ENCODE measurements around the gene JAKMIP1.

Gene JAKMIP1

GRCh38 chr4:6245246-6246169 is 45.2 kb upstream of the JAKMIP1 start:
- Histone ChIP-seq H3K9me3 (replicated peaks; ENCODE audit: insufficient read depth, low read length) (no peaks in the 10 kb centered on the region), H3K4me1 (ENCODE audit: low read length) (no peaks in the 10 kb centered on the region), H3K79me2 (ENCODE audit: low read length) (no peaks in the 10 kb centered on the region), H3K9me2 (replicated peaks; ENCODE audit: insufficient read depth, low read length) (no peaks in the 10 kb centered on the region), H2AFZ (ENCODE audit: low read length) (no peak overlapping the region), H3F3A (ENCODE audit: insufficient read depth, low read length) (no peaks in the 10 kb centered on the region), H4K20me1 (ENCODE audit: insufficient read depth, low read length) (no peaks in the 10 kb centered on the region), H3K27ac (ENCODE audit: low read length) (no peak overlapping the region), H3K4me2 (ENCODE audit: low read depth, low read length) (no peak overlapping the region), H3K27me3 (replicated peaks; ENCODE audit: insufficient read depth, low read length) (peaks cover 41% of the 10 kb centered on the region), H3K36me3 (replicated peaks; ENCODE audit: insufficient read depth, low read length) (no peaks in the 10 kb centered on the region), H3K9ac (ENCODE audit: low read length) (no peak overlapping the region), H3K4me3 (ENCODE audit: low read length) (no peak overlapping the region)
- DNase-seq: no peak
- TF ChIP-seq CTCF (IDR thresholded peaks at IDR 0.05; ENCODE audit: low read length): no peak
- TF ChIP-seq EZH2phosphoT487 (IDR thresholded peaks at IDR 0.05; ENCODE audit: low read length): no peak
- TF ChIP-seq EZH2 (optimal IDR thresholded peaks at IDR 0.05; ENCODE audit: low read depth, low read length): no peak

GRCh38 chr4:6242271-6243029 is 42.1 kb upstream of the JAKMIP1 start:
- Histone ChIP-seq H3K9ac (ENCODE audit: low read length) (no peak overlapping the region), H3K4me1 (ENCODE audit: low read length) (no peaks in the 10 kb centered on the region), H3K27me3 (replicated peaks; ENCODE audit: insufficient read depth, low read length) (peaks cover 30% of the 10 kb centered on the region), H3K9me2 (replicated peaks; ENCODE audit: insufficient read depth, low read length) (no peaks in the 10 kb centered on the region), H3K36me3 (replicated peaks; ENCODE audit: insufficient read depth, low read length) (no peaks in the 10 kb centered on the region), H3K27ac (ENCODE audit: low read length) (no peak overlapping the region), H3K79me2 (ENCODE audit: low read length) (no peaks in the 10 kb centered on the region), H3K4me3 (ENCODE audit: low read length) (no peak overlapping the region), H4K20me1 (ENCODE audit: insufficient read depth, low read length) (no peaks in the 10 kb centered on the region), H3K4me2 (ENCODE audit: low read depth, low read length) (no peak overlapping the region), H2AFZ (ENCODE audit: low read length) (no peak overlapping the region), H3K9me3 (replicated peaks; ENCODE audit: insufficient read depth, low read length) (no peaks in the 10 kb centered on the region), H3F3A (ENCODE audit: insufficient read depth, low read length) (no peaks in the 10 kb centered on the region)
- TF ChIP-seq CTCF (IDR thresholded peaks at IDR 0.05; ENCODE audit: low read length) (no peak), EZH2phosphoT487 (IDR thresholded peaks at IDR 0.05; ENCODE audit: low read length) (no peak), EZH2 (optimal IDR thresholded peaks at IDR 0.05; ENCODE audit: low read depth, low read length) (no peak)
- DNase-seq: no peak

- no peak for TF ChIP-seq EZH2 (optimal IDR thresholded peaks at IDR 0.05; ENCODE audit: low read depth, low read length)
- TF ChIP-seq CTCF (IDR thresholded peaks at IDR 0.05; ENCODE audit: low read length): no peak
- no peak for TF ChIP-seq EZH2phosphoT487 (IDR thresholded peaks at IDR 0.05; ENCODE audit: low read length)
- H3K27me3 ChIP-seq (replicated peaks; ENCODE audit: insufficient read depth, low read length): peaks cover 30% of the 10 kb centered on the region
- no peak overlapping the region for H2AFZ ChIP-seq (ENCODE audit: low read length)
Observed at GRCh38 chr4:6241062-6241845, 40.9 kb upstream of the JAKMIP1 start.

More at GRCh38 chr4:6241062-6241845, 40.9 kb upstream of the JAKMIP1 start:
- Histone ChIP-seq H4K20me1 (ENCODE audit: insufficient read depth, low read length) (no peaks in the 10 kb centered on the region), H3K27ac (ENCODE audit: low read length) (no peak overlapping the region), H3K9ac (ENCODE audit: low read length) (no peak overlapping the region), H3K9me3 (replicated peaks; ENCODE audit: insufficient read depth, low read length) (no peaks in the 10 kb centered on the region), H3K79me2 (ENCODE audit: low read length) (no peaks in the 10 kb centered on the region), H3K4me3 (ENCODE audit: low read length) (no peak overlapping the region), H3K4me1 (ENCODE audit: low read length) (no peaks in the 10 kb centered on the region), H3K4me2 (ENCODE audit: low read depth, low read length) (no peak overlapping the region), H3K36me3 (replicated peaks; ENCODE audit: insufficient read depth, low read length) (no peaks in the 10 kb centered on the region), H3K9me2 (replicated peaks; ENCODE audit: insufficient read depth, low read length) (no peaks in the 10 kb centered on the region), H3F3A (ENCODE audit: insufficient read depth, low read length) (no peaks in the 10 kb centered on the region)
- DNase-seq: no peak

All from MM.1S (cell line).